NCI-H1048 (cell line): ENCODE results near the gene TRIM62.
"Not testable (repeated sequence)": the region's sequence is repeated elsewhere in the genome, so short reads cannot be mapped to it uniquely, and the experiment has no call there.

ENCODE experiments used
- DNase-seq: peaks from one replicate; lab custom pipeline; 2025; lab: John Stamatoyannopoulos, UW

TRIM62 gene

GRCh38 chr1:33158366-33158765 lies 23.5 kb downstream of the TRIM62 start:
- no peak for DNase-seq

- no peak for DNase-seq
These were observed 24.7 kb downstream of the TRIM62 start for GRCh38 chr1:33157131-33157530.

- DNase-seq, result no peak
These were observed 25.8 kb downstream of the TRIM62 start for GRCh38 chr1:33155877-33156538.

- no peak for DNase-seq
These were observed 28.2 kb downstream of the TRIM62 start for GRCh38 chr1:33153650-33154049.

- no peak for DNase-seq
These were observed 29.0 kb downstream of the TRIM62 start for GRCh38 chr1:33152685-33153432.

GRCh38 chr1:33151116-33151515 lies 30.7 kb downstream of the TRIM62 start:
- no peak for DNase-seq

- no peak for DNase-seq
These were observed 31.3 kb downstream of the TRIM62 start for GRCh38 chr1:33150522-33150921.

GRCh38 chr1:33149453-33150190 lies 32.2 kb downstream of the TRIM62 start:
- DNase-seq, result no peak

GRCh38 chr1:33148615-33149014 lies 33.2 kb downstream of the TRIM62 start:
- no peak for DNase-seq

- no peak for DNase-seq
These were observed 33.9 kb downstream of the TRIM62 start for GRCh38 chr1:33147997-33148314.

GRCh38 chr1:33147275-33147996 lies 34.4 kb downstream of the TRIM62 start:
- no peak for DNase-seq

GRCh38 chr1:33146003-33146402 lies 35.8 kb downstream of the TRIM62 start:
- no peak for DNase-seq

GRCh38 chr1:33143698-33144097 lies 38.1 kb downstream of the TRIM62 start:
- no peak for DNase-seq

- no peak for DNase-seq
These were observed 38.7 kb downstream of the TRIM62 start for GRCh38 chr1:33143176-33143575.

GRCh38 chr1:33142483-33143064 lies 39.3 kb downstream of the TRIM62 start:
- no peak for DNase-seq

GRCh38 chr1:33141781-33142180 lies 40.1 kb downstream of the TRIM62 start:
- no peak for DNase-seq

- no peak for DNase-seq
These were observed 40.6 kb downstream of the TRIM62 start for GRCh38 chr1:33141216-33141615.

- DNase-seq, result no peak
These were observed 41.4 kb downstream of the TRIM62 start for GRCh38 chr1:33140153-33141149.

GRCh38 chr1:33137800-33138199 lies 44.0 kb downstream of the TRIM62 start:
- DNase-seq, result no peak

GRCh38 chr1:33136041-33136440 lies 45.8 kb downstream of the TRIM62 start:
- not testable (repeated sequence) for DNase-seq
